Left ventricle myocardium superior (tissue), 1 donor: ENCODE measurements around the gene MAP4. TPM values are rescaled to one million over a fixed set of nuclear protein-coding genes. Genes with fewer than 3 reads are reported as not detected.
"Not testable (repeated sequence)": the region's sequence is repeated elsewhere in the genome, so short reads cannot be mapped to it uniquely, and the experiment has no call there.

Experiments
- ATAC-seq: fragments of 200-7000 bp; cut with Tn5 transposase; one replicate; pipeline ENCODE4 v1.9.1; 2020; ENCODE audit warnings: mild to moderate bottlenecking, moderate library complexity
- DNase-seq: peaks from one replicate; pipeline ENCODE4 v3.0.0-alpha.2; 2020
- intact Hi-C: fragments of 100-400 bp; cut with micrococcal nuclease; formaldehyde crosslinking; loops from one replicate; pipeline ENCODE4 v1.11.0; 2022
- long read RNA-seq: library from polyadenylated mRNA; unstranded; transcript quantifications from one replicate; pipeline ENCODE4 v2.0.0, GENCODE V29; 2021
- total RNA-seq: library from RNA; stranded (reverse); fragmentation: NEBNext Ultra II Directional; extraction: Animal tissue kit (Norgen Biotek cat#: 25700); gene quantifications from one replicate; pipeline ENCODE4 v1.2.1, GENCODE V29; 2021
- donor health status: DM: no; HTN: yes; CAD: no; lungs with severe emphysema.

The MAP4 gene, protein sequence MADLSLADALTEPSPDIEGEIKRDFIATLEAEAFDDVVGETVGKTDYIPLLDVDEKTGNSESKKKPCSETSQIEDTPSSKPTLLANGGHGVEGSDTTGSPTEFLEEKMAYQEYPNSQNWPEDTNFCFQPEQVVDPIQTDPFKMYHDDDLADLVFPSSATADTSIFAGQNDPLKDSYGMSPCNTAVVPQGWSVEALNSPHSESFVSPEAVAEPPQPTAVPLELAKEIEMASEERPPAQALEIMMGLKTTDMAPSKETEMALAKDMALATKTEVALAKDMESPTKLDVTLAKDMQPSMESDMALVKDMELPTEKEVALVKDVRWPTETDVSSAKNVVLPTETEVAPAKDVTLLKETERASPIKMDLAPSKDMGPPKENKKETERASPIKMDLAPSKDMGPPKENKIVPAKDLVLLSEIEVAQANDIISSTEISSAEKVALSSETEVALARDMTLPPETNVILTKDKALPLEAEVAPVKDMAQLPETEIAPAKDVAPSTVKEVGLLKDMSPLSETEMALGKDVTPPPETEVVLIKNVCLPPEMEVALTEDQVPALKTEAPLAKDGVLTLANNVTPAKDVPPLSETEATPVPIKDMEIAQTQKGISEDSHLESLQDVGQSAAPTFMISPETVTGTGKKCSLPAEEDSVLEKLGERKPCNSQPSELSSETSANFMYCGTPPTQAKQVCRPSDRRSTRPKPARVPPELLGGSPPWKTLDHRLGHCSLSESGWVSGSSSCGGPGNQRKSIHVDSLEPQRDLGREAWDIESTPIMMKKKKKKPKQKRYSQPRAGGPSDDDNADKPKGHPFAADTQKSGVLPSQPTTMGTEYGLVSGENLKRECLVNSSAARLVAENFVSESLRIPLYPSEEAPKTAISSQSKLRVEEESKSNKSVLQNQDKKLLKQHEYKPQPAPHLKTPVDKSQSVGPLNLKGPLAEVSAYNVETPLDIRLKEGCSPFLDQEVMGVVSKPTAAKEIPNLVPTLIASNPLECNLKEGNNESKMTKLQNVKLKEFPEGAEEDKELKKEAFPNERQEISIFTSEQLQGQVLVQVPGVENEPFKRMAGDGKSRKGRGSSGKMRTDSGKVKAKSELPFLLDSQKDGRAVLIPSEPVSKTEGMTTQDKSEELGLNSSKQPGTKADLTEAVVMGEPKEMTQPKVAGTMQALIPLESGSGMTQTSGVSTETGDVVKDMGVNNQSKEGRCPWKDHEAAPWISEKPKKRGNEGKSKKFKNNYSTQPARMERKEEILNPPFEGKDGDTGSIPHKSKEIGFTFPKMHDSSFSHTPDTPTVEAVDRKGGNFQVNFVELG (N-terminal part only)
- 680 TPM for total RNA-seq
- long read RNA-seq, partial matches to known transcripts: 757 of 1,163 reads
- long read RNA-seq, other reads (novel, unspliced or antisense): 406 of 1,163 reads

DNA sequence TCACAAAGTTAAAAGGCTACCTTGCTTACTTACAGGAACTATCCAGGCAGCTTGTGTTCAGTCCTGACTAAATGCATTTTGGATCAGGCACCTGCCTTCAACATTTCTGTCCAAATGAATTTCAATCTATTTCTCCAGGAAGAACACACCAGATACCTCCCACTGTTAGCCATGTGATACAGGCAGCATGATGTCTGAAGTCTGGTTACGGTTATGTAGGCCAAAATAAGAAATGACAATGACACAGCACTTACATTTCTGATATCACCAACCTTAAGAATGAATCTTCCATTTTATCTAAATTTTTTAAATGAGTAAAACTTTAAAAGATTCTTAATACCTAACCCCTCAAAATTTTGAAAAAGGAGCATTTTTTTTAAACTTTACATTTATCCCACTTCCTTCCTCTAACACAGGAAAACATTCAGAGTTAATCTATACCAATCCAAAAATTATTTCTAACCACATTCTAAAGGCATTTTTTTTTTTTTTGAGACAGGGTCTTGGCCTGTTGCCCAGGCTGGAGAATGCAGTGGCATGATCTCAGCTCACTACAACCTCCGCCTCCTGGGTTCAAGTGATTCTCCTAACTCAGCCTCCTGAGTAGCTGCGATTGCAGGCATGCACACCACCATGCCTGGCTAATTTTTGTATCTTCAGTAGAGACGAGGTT is at the start of gene MAP4:
TSS of gene MAP4 (minus strand) at position 116 of the 673 bp plus-strand sequence. CDS start 17,556 bp downstream, outside the sequence.
- DNase-seq: no peak
- intact Hi-C loops: no loop called here

DNA sequence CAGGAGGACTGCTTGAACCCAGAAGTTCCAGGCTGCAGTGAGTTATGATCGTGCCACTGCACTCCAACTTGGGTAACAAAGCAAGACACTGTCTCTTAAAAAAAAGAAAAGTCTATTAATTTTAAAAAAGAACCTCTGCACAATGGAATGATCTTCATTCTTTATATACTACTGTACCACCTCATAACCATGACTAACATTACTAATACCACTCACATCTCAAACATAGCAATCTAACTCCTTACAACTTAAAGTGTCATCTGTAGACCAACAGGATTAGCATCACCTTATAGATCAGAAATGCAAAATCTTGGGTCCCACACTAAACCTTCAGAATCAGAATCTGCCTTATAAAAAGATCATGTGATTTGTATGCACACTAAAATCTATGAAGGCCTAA is 48.8 kb upstream of the MAP4 start:
- DNase-seq (no peak), ATAC-seq (no peak)
- intact Hi-C loops: no loop called here

More for the DNA sequence above, at the start of gene MAP4:
- peak; percentile 5 for ATAC-seq

DNA sequence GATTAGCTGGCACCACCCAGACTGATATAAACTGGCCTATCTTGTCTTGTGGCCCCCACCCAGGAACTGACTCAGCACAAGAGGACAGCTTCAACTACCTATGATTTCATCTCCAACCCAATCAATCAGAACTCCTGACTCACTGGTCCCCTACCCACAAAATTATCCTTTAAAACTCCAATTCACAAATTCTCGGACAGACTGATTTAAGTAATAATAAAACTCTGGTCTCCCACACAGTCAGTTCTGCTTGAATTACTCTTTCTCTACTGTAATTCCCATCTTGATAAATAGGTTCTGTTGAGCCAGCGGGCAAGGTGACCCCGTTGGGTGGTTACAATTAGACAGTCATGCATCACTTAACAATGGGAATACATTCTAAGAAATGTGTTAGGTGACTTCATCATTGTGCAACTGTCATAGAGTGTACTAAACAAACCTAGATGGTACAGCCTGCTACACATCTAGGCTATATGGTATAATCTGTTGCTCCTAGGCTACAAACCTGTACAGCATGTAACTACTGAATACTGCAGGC is 48.1 kb upstream of the MAP4 start:
- peak; percentile 39 for ATAC-seq
- DNase-seq: no peak
- intact Hi-C loops: no loop called here

DNA sequence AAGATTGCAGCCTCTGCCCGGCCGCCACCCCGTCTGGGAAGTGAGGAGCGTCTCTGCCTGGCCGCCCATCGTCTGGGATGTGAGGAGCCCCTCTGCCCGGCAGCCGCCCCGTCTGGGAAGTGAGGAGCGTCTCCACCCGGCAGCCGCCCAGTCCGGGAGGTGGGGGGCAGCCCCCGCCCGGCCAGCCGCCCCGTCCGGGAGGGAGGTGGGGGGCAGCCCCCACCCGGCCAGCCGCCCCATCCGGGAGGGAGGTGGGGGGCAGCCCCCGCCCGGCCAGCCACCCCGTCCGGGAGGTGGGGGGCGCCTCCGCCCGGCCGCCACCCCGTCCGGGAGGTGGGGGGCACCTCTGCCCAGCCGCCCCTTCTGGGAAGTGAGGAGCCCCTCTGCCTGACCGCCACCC is 45.4 kb upstream of the MAP4 start:
- DNase-seq, ATAC-seq, intact Hi-C loops: not testable (repeated sequence)

DNA sequence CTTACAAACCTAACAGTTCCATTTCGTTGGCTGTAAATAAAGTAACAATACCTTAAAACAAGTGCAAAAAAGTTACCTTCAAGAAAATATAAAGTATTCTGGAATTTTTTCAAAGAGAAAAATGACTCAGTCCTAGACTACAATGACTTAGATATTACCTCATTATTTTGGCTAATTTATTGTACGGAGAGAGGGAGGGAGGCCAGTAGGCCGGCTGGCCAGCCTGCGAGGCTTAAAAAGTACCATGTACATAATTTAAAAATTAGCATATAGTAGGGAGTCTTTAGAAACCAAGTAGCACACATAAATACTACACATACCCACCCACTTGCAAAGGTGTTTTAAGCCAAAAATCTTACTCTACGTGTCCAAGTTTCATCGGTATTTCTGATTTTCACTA is 41.9 kb upstream of the MAP4 start:
- DNase-seq (no peak), ATAC-seq (peak; percentile 57)
- intact Hi-C loops: no loop called here

DNA sequence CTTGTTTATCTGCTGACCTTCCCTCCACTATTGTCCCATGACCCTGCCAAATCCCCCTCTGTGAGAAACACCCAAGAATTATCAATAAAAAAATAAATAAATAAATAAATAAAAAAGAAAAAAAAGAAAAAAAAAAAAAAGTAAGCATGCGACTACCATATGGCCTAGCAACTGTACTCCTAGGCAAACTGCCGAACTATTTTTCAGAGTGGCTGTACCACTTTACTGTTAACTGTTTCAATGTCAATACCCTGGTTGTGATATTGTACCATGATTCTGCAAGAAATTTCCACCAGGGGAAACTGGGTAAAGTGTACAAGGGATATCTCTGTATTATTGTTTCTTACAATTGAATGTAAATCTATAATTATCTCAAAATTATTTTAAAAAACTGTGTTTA is 41.3 kb upstream of the MAP4 start:
- peak; percentile 70 for ATAC-seq
- DNase-seq: no peak
- intact Hi-C loops: no loop called here

DNA sequence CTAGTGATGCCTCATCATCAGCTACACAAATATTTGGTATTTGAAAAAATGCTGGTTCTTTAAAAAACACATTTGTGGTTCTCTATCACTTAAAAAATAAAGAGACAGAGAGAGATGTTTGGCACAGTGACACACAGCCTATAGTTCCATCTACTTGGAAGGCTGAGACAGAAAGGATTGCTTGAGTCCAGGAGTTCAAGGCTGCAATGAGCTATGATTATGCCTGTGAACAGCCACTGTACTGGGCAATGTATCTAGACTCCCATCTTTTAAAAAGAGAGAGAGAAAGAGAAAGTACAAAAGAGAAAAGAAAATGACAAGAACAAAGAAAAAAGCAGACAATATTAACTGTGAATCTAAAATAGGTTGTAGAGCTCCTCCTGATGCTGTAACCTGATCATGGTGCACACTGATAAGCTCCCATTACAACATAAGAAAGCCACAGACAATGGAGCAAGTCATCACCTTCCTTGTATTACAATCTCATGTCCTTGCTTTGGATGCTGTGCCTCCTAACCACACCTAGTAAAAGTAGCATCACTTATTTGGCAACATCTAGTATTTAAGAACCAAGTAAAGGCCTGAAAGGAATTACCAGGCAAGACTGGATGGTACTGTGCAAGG is 31.7 kb upstream of the MAP4 start:
- DNase-seq: no peak
- ATAC-seq: peak; percentile 27
- intact Hi-C loops: no loop called here

DNA sequence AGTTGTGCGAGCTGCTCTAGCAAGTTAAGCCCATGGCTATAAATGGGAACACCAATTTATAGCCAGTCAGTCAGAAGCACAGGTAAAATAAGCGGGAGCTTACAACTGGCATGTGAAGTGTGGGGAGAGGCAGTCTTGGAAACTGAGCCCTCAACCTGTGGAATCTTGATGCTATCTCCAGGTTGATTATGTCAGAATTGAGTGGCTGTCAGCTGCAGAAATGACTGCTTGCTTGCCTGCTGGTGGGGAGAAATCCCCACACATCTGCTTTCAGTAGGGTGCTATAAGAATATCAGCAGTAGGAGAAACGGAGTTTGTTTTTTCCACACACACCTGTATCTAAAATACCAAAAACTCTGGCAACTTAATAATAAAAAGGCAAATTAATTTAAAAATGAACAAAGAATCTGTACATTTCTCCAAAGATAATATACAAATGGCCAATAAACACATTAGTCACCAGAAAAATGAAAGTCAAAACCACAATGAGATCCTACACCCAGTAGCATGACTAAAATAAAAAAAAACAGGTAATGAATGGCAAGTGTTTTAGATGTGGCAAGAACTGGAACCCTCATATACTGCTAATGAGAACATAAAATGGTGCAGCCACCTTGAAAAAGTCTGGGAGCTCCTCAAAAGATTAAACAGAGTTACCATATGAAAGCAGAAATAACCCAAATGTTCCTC is 26.0 kb upstream of the MAP4 start:
- intact Hi-C loops: no loop called here

DNA sequence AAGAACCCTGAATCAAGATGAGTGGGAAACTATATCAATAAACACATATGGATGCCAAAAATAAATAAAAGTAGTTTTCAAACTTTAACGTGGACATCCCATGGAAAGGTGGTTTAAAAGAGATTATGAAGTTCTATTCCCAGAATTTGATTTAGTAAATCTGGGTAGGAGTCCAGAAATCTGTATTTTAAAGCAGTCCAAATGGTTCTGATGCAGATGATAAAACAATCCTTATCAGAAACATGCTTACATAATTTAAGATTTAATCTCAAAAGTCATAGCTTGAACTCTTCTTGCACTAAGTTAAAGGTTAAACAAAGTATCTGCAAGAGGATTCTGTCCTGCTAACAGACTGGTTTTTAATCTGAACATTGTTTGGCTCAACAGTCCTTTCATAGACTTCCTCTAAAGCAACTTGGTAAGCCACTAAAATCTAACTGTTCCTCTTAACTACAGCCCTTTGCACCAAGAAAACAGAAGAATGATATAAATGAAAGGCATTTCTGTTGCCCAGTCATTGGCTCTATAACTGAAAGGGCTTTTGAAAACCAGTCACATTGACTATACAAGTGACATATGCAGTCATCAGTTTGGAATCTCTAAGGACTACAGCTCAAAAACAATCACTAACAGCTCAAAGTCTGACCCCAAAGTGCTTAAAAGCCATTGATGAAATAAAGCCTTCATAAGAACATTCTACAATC is 23.4 kb upstream of the MAP4 start:
- intact Hi-C loops: no loop called here
- ATAC-seq: peak; percentile 51
- DNase-seq: no peak

More for the DNA sequence above, 26.0 kb upstream of the MAP4 start:
- ATAC-seq: no peak
- no peak for DNase-seq

DNA sequence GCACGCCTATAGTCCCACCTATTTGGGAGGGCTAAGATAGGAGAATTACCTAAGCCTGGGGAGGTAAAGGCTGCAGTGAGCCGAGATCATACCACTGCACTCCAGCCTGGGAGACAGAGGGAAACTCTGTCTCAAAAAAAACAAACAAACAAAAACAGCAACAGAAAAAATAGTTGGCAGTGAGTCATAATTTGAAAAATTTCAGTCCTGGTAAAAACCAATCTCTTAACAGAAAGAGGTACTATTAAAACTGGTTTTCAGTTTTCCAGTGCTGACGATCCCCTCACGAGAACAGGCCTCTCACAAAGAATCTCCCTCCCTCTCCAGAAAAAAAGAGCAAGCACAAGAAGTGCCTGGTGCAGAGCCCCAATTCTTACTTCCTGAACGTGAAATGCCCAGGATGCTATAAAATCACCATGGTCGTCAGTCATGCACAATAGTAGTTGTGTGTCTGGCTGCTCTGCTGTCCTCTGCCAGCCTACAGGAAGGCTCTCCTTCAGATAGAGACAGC is 22.8 kb upstream of the MAP4 start:
- ATAC-seq (peak; percentile 39), DNase-seq (no peak)
- intact Hi-C loops: no loop called here

DNA sequence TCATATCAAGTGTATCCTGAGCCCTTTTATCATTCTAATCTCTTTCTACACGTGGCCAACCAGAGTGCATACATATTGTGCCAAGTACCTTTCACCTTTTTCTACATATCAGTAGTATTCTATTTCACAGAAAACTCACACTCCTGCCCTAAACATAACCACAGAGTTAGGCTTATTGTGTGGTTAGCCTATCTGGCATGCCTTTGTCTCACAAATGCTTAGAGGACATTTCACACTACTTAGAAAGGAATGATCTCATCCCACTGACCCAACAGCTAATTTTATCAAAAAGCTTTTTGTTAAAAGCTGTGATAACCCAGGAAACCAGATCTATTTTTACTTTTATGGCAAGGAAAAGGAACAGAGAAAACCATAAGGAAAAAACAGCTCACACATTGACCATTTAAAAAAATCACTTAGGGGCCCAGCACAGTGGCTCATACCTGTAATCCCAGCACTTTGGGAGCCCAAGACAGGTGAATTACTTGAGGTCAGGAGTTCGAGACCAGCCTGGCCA is 17.8 kb upstream of the MAP4 start:
- intact Hi-C loops: no loop called here
- DNase-seq (no peak), ATAC-seq (peak; percentile 79)

DNA sequence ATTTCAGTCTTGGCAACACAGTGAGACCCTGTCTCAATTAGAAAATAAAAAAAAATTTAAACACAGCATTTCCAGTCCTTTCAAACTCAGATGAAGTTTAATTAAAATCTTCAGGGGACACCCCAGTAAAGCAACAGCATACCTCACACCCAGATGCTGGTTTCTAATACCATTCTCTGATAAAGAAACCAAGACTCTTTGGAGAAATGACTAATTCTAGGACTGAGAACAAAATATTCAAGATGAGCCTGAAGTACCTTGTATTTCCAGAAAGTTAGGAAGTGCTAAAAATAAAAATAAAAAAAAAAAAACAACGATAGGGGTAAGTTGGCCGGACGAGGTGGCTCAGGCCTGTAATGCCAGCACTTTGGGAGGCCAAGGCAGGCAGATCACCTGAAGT is 14.0 kb upstream of the MAP4 start:
- DNase-seq (no peak), ATAC-seq (no peak)
- intact Hi-C loops: no loop called here

DNA sequence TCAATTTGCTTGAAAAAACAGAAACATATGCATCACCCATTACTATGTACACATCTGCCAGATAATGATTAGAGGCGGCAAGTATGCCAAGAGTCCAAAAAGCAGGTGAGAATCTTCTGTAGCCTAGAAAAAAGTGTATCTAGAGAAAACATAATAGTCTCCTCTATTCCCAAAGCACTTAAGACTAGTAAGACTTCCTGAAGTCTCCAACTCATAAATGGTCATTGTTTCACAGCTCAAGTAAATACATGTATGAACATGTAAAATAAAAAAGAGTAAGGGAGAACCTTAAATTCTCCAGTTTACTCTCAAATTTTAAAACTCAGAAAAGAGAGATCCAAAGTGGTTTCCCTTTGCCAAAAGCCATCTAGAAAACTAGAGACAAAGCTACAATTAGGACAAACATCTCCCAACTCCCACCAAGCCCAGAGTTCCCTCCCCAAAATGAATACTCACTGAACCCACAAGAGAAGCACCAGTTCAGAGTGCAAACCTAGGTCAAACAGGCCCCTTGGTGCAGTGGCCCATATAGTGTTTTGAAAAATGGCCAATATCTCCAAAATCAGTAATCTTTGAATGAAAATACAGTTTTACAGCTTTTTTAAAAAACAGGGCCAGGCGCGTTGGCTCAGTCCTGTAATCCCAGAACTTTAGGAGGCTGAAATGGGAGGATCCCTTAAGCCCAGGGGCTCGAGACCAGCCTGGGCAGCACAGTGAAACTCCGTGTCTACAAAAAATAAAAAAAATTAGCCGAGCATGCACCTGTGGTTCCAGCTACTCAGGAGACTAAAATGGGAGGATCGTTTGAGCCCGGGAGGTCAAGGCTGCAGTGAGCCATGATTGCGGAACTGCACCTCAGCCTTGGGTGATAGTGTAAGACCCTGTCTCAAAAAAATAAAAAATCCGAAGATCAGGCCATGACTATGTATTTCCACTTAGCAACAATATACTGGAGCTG is 11.0 kb upstream of the MAP4 start:
- no peak for DNase-seq
- no peak for ATAC-seq
- intact Hi-C loops: no loop called here

DNA sequence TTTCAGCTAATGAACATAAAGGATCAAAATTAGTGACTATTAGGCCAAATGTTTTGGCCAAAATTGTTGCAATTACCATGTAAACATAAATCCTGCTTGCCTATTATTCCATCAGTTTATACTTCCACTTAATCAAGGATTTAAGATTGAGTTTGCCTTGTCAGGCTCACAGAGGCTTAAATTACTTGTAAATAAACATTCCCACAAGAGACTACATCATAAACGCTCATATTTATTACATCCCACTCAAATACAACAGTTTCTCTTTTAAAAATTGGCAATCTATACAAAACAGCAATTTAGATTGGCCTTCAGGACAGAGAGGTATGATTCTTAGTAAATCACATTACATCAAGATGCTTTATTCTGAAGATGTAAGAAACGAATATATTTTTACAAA is 9.9 kb upstream of the MAP4 start:
- ATAC-seq (no peak), DNase-seq (no peak)
- intact Hi-C loops: no loop called here

DNA sequence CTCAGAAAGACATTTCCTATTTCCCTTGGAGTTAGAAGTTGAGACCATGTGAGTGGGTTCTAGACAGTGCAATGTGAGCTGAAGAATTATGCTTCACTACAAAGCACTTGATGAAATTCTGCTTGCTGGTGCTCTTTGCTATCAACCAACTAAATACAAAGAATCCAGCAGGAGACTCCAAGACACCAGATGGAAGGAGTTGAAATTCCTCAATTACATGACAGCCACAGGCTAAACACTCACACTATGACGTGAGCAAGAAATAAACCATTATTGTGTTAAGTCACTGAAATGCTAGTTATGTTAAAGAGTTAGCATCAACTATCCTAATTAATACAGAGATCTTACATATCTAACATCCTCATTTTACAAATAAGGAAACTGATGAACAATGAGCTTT is 8.2 kb upstream of the MAP4 start:
- no peak for DNase-seq
- no peak for ATAC-seq
- intact Hi-C loops: no loop called here
